Right lobe of liver (tissue), 4 donors: ENCODE measurements around the gene GRM5.
"Not testable (repeated sequence)": the region's sequence is repeated elsewhere in the genome, so short reads cannot be mapped to it uniquely, and the experiment has no call there.

ENCODE experiments used
- CTCF ChIP-seq, 4 donors: fragments of 200-600 bp in 3 of 4; fragments of 450-650 bp in 1 of 4; IDR thresholded peaks; one replicate each; pipeline versions ENCODE4 v1.5.1 to v1.8.0; 2016 to 2022; ENCODE audit warnings: antibody characterized with exemption in 4 of 4, mild to moderate bottlenecking in 2 of 4
- POLR2A ChIP-seq: fragments of 450-650 bp; IDR thresholded peaks from one replicate; pipeline ENCODE4 v1.6.1; 2017; ENCODE audit warnings: antibody characterized with exemption, mild to moderate bottlenecking
- donor health status: DM: no; HTN: no; CAD: no.
- donor health status: DM: no; HTN: no; CAD: no.
- donor health status: DM: no; HTN: yes; CAD: no.

GRCh38 chr11:88929665-88930064 lies 136.1 kb downstream of the GRM5 start:
- not testable (repeated sequence) for TF ChIP-seq CTCF (IDR thresholded peaks at IDR 0.05); POLR2A
